Measurements from ENCODE around the gene CDC42BPA. TPM values are rescaled to one million over a fixed set of nuclear protein-coding genes. Genes with fewer than 3 reads are reported as not detected.

The CDC42BPA gene
- polyA plus RNA-seq, 2 of the 4 experiments (the other 2 are of a cell fraction): 11.4 to 28.4 TPM

- ChIA-PET POLR2A (no interaction called here), CTCF (no interaction called here)
- Histone ChIP-seq H3K27ac (no peak overlapping the region), H3K4me2 (no peak overlapping the region), H3K4me3 (no peak overlapping the region), H3K9me3 (no peaks in the 10 kb centered on the region), H3K4me1 (peaks cover 21% of the 10 kb centered on the region)
- DNase-seq (ENCODE audit: low read depth in 1 of 2, low spot score in 1 of 2) (no peak), ATAC-seq (no peak), FAIRE-seq (no peak)
- TF ChIP-seq, protein P1, sequence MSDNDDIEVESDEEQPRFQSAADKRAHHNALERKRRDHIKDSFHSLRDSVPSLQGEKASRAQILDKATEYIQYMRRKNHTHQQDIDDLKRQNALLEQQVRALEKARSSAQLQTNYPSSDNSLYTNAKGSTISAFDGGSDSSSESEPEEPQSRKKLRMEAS (IDR thresholded peaks at IDR 0.05): no peak
- TF ChIP-seq NFE2L2 (conservative IDR thresholded peaks at IDR 0.05; ENCODE audit: low read length) (no peak), RARB (CRISPR knock-in tag; IDR thresholded peaks at IDR 0.05) (no peak), MAFK (IDR thresholded peaks at IDR 0.05; ENCODE audit: partially characterized antibody) (no peak)
- 89% methylated on average over 3 of the region's 3 CpGs for WGBS (ENCODE audit: missing lambda C conversion rate)
Measured at GRCh38 chr1:226942392-226942791, 375.9 kb downstream of the CDC42BPA start.

DNA sequence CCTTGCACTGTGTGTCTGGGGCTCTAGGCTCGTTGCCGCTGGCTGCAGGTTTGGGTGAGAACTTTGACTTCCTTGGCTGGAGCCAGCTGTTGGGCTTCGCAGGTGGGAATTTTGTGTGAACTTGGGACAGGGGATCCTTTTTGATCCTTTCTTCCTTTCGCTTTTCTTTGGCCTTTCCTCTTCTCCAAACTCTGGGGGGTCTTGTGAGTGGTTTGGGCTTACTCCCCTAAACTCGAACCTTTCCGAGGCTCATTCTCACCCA is 377.6 kb downstream of the CDC42BPA start:
- ChIA-PET POLR2A (interaction anchor here (0.6 to 1.1 kb wide), 2 partner anchors 10 to 111 kb away, joined by 4 to 5 read pairs; no protein-coding TSS in a partner anchor), CTCF (no interaction called here)
- DNase-seq (ENCODE audit: low read depth in 1 of 2, low spot score in 1 of 2) (no peak), ATAC-seq (no peak), FAIRE-seq (no peak)
- peak overlapping the region; percentile 100 for H3K4me2 ChIP-seq
- no peaks in the 10 kb centered on the region for H3K9me3 ChIP-seq
- TF ChIP-seq NFE2L2 (conservative IDR thresholded peaks at IDR 0.05; ENCODE audit: low read length) (no peak), RFX5 (IDR thresholded peaks at IDR 0.05) (no peak), NPAS2 (CRISPR knock-in tag; IDR thresholded peaks at IDR 0.05; ENCODE audit: borderline replicate concordance) (no peak), RCOR1 (IDR thresholded peaks at IDR 0.05; ENCODE audit: low read depth, low read length) (no peak), EP300 (IDR thresholded peaks at IDR 0.05) (no peak)
- TF ChIP-seq, protein P2, sequence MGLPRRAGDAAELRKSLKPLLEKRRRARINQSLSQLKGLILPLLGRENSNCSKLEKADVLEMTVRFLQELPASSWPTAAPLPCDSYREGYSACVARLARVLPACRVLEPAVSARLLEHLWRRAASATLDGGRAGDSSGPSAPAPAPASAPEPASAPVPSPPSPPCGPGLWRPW (IDR thresholded peaks at IDR 0.05): no peak
- H3K4me1 ChIP-seq: peaks cover 21% of the 10 kb centered on the region
- H3K27ac ChIP-seq: peak overlapping the region; percentile 70 to 86
- WGBS (ENCODE audit: missing lambda C conversion rate): 77% methylated on average over 6 of the region's 6 CpGs
- H3K4me3 ChIP-seq: peak overlapping the region; percentile 85

GRCh38 chr1:226940029-226940805 is 378.1 kb downstream of the CDC42BPA start, which contains the start of gene COQ8A:
Gene COQ8A (plus strand): TSS chr1:226940294. CDS start chr1:226961386, 21,092 bp downstream.
- H3K4me1 ChIP-seq: peaks cover 18% of the 10 kb centered on the region
- ChIA-PET CTCF (no interaction called here), POLR2A (interaction anchor here (0.6 to 1.1 kb wide), 4 partner anchors 11 to 272 kb away, joined by 3 to 5 read pairs (median 4); no protein-coding TSS in a partner anchor)
- FAIRE-seq: peak; percentile 76
- peak within 1 kb of the TSS; percentile 85 for H3K4me3 ChIP-seq
- peak; percentile 96 to 98 for ATAC-seq
- peak within 1 kb of the TSS; percentile 100 for H3K4me2 ChIP-seq
- H3K9me3 ChIP-seq: 0 out of 3 replicates have a peak, but pooled peaks cover under 1% of the 10 kb centered on the region
- DNase-seq (ENCODE audit: low read depth in 1 of 2, low spot score in 1 of 2): peak; percentile 96 to 99
- H3K27ac ChIP-seq: peak within 1 kb of the TSS; percentile 95 to 96
- 6% methylated on average over 29 of the region's 73 CpGs for WGBS (ENCODE audit: missing lambda C conversion rate)
- TF ChIP-seq, protein P3, sequence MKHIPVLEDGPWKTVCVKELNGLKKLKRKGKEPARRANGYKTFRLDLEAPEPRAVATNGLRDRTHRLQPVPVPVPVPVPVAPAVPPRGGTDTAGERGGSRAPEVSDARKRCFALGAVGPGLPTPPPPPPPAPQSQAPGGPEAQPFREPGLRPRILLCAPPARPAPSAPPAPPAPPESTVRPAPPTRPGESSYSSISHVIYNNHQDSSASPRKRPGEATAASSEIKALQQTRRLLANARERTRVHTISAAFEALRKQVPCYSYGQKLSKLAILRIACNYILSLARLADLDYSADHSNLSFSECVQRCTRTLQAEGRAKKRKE (CRISPR knock-in tag; IDR thresholded peaks at IDR 0.05; ENCODE audit: low read depth): 0 out of 2 replicates have a peak, but pooled peaks have one; percentile 23
- TF ChIP-seq RFX5 (IDR thresholded peaks at IDR 0.05) (peak; percentile 79), ZC3H11A (IDR thresholded peaks at IDR 0.05) (no peak), TP53 (CRISPR knock-in tag; IDR thresholded peaks at IDR 0.05) (peak; percentile 71; the same call in 1 of the 2 replicates), BHLHE40 (IDR thresholded peaks at IDR 0.05; ENCODE audit: low read depth, low read length) (peak; percentile 96), MYC (IDR thresholded peaks at IDR 0.05; ENCODE audit: borderline replicate concordance, low read length) (peak; percentile 25; the same call in 1 of the 2 replicates), JUN (IDR thresholded peaks at IDR 0.05) (peak in 1 of 2 experiments; percentile 24; a peak in 1 of 5 replicates), POLR2A (IDR thresholded peaks at IDR 0.05; ENCODE audit: low read length) (peak; percentile 36), ESRRA (IDR thresholded peaks at IDR 0.05; ENCODE audit: borderline replicate concordance, low read length) (no peak), EP300 (IDR thresholded peaks at IDR 0.05) (no peak), PBX3 (IDR thresholded peaks at IDR 0.05) (no peak), PHF8 (IDR thresholded peaks at IDR 0.05; ENCODE audit: borderline replicate concordance, low read depth) (peak; percentile 41; the same call in 1 of the 2 replicates), SREBF2 (IDR thresholded peaks at IDR 0.05) (no peak), HOXB5 (CRISPR knock-in tag; IDR thresholded peaks at IDR 0.05) (0 out of 2 replicates have a peak, but pooled peaks have one; percentile 7), CBX8 (IDR thresholded peaks at IDR 0.05) (no peak), MAFK (IDR thresholded peaks at IDR 0.05; ENCODE audit: partially characterized antibody) (no peak), HOXB13 (CRISPR knock-in tag; IDR thresholded peaks at IDR 0.05; ENCODE audit: low read depth) (peak; percentile 62; the same call in 1 of the 2 replicates), NR3C1 (IDR thresholded peaks at IDR 0.05) (no peak)
- TF ChIP-seq, protein P4, sequence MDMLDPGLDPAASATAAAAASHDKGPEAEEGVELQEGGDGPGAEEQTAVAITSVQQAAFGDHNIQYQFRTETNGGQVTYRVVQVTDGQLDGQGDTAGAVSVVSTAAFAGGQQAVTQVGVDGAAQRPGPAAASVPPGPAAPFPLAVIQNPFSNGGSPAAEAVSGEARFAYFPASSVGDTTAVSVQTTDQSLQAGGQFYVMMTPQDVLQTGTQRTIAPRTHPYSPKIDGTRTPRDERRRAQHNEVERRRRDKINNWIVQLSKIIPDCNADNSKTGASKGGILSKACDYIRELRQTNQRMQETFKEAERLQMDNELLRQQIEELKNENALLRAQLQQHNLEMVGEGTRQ (IDR thresholded peaks at IDR 0.05): peak; percentile 64
- TF ChIP-seq, protein P5, sequence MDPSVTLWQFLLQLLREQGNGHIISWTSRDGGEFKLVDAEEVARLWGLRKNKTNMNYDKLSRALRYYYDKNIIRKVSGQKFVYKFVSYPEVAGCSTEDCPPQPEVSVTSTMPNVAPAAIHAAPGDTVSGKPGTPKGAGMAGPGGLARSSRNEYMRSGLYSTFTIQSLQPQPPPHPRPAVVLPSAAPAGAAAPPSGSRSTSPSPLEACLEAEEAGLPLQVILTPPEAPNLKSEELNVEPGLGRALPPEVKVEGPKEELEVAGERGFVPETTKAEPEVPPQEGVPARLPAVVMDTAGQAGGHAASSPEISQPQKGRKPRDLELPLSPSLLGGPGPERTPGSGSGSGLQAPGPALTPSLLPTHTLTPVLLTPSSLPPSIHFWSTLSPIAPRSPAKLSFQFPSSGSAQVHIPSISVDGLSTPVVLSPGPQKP (IDR thresholded peaks at IDR 0.05; ENCODE audit: low read depth, low read length): no peak
- TF ChIP-seq, protein P6, sequence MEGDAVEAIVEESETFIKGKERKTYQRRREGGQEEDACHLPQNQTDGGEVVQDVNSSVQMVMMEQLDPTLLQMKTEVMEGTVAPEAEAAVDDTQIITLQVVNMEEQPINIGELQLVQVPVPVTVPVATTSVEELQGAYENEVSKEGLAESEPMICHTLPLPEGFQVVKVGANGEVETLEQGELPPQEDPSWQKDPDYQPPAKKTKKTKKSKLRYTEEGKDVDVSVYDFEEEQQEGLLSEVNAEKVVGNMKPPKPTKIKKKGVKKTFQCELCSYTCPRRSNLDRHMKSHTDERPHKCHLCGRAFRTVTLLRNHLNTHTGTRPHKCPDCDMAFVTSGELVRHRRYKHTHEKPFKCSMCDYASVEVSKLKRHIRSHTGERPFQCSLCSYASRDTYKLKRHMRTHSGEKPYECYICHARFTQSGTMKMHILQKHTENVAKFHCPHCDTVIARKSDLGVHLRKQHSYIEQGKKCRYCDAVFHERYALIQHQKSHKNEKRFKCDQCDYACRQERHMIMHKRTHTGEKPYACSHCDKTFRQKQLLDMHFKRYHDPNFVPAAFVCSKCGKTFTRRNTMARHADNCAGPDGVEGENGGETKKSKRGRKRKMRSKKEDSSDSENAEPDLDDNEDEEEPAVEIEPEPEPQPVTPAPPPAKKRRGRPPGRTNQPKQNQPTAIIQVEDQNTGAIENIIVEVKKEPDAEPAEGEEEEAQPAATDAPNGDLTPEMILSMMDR (IDR thresholded peaks at IDR 0.05): no peak
- TF ChIP-seq, protein P1 (IDR thresholded peaks at IDR 0.05): peak; percentile 86; the same call in 1 of the 2 replicates
